ENCODE data around the gene KIAA0753. TPM values are rescaled to one million over a fixed set of nuclear protein-coding genes. Genes with fewer than 3 reads are reported as not detected.

KIAA0753 gene
- total and polyA plus RNA-seq, 2 donors from 2014 or later = 4.2 to 21.8 TPM

DNA sequence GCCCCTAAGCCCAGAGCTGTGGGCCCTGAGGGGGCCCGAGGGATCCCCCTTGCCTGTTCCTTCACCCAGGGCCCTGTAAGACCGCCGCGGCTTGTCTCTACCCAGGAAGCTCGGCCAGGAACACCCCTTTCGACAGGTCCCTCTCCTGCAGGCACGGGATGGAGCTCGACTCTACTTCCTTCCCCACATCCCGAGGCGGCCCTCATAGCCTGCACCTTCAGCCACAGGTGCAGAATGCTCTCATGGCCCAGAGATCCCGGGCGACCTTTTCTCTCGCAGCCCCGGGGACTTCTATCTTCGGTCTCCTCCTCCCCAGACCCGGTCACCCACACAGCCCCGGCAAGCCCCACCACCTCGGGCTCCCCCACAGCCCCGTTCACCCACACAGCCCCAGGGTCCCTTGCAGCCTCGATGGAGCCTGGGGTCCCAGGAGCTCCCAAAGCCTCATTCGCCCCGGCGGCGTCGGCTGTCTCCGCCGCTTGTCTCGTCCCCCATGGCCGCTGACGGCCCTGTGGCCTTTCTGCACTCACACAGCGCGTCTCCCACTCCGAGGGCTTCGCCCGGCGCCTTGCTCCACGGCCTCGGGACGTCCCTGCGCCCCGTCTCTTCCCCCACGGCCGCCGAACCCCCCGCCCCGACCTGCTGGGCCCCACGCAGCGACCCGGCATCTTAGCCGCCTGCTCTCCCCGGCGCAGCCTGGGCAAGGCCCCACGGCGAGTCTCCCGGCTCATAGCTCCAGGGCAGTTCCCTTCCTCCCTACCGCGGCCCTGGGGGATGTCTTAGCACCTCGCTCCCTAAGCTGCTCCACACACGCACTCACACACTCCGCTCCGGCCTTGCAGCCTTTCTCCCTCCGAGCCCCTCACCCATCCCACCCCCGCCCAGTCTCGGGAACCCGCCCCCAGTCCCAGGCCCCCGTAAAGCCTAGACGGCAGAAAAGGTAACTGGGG lies 650 bp downstream of the KIAA0753 start:
- peak overlapping the region in 2 of 3 donors; percentile 55 to 88 for H3K9ac ChIP-seq (ENCODE audit: low read length in 3 of 3)
- H3K9me3 ChIP-seq (ENCODE audit: control insufficient read depth in 2 of 3, insufficient read depth in 1 of 3, low read length in 3 of 3) = no peaks in the 10 kb centered on the region
- TF ChIP-seq, protein P1, sequence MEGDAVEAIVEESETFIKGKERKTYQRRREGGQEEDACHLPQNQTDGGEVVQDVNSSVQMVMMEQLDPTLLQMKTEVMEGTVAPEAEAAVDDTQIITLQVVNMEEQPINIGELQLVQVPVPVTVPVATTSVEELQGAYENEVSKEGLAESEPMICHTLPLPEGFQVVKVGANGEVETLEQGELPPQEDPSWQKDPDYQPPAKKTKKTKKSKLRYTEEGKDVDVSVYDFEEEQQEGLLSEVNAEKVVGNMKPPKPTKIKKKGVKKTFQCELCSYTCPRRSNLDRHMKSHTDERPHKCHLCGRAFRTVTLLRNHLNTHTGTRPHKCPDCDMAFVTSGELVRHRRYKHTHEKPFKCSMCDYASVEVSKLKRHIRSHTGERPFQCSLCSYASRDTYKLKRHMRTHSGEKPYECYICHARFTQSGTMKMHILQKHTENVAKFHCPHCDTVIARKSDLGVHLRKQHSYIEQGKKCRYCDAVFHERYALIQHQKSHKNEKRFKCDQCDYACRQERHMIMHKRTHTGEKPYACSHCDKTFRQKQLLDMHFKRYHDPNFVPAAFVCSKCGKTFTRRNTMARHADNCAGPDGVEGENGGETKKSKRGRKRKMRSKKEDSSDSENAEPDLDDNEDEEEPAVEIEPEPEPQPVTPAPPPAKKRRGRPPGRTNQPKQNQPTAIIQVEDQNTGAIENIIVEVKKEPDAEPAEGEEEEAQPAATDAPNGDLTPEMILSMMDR (IDR thresholded peaks at IDR 0.05; ENCODE audit: borderline replicate concordance, extremely low read depth, insufficient read depth) = no peak
- peak overlapping the region; percentile 74 to 98 (median 96) for H3K4me3 ChIP-seq (ENCODE audit: low read length in 3 of 3)
- peak in 4 of 5 donors; percentile 16 to 87 (median 44) for DNase-seq
- intact Hi-C loops (cut with DNase I) = no loop called here
- H3K27me3 ChIP-seq (ENCODE audit: control insufficient read depth, insufficient read depth, low read length) = no peaks in the 10 kb centered on the region
- FAIRE-seq = no peak
- peak overlapping the region in 1 of 2 donors; percentile 95 for H3K27ac ChIP-seq (ENCODE audit: low read depth in 2 of 2, low read length in 2 of 2)
- peaks cover 0 to 18% (median 6%) of the 10 kb centered on the region in 3 donors for H3K4me1 ChIP-seq (ENCODE audit: control insufficient read depth in 2 of 3, insufficient read depth in 2 of 3, low read depth in 1 of 3, low read length in 3 of 3)
- peaks cover 3 to 14% (median 5%) of the 10 kb centered on the region in 3 donors for H3K36me3 ChIP-seq (ENCODE audit: control insufficient read depth in 2 of 3, insufficient read depth in 3 of 3, low read length in 3 of 3)

DNA sequence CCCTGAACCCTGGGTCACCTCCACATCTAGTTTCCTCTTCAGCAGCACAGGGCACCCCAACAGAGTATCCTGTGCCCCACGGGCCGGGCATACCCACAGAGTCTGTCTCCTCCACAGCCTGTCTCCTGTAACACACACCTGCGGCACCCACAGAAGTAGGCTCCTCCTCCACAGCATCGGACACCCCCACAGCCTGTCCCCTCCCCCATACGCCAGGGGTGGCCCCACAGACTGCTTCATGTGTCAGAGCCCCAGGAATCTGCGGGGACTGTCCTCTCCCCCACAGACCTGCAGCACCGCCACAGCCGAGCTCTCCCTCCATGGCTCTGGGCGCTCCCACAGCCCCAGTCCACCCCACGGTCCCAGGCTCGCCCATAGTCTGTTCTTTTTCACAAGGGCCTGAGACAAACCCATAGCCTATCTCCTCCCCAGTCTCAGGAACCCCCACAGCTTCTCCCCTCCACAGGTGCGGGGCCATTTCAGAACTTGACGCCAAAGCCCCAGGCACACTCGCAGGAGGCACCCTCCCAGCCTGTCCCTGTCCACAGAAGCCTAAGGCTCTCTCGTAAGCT lies 1.4 kb downstream of the KIAA0753 start:
- no peak overlapping the region for H3K27ac ChIP-seq (ENCODE audit: low read depth in 2 of 2, low read length in 2 of 2)
- FAIRE-seq = no peak

DNA sequence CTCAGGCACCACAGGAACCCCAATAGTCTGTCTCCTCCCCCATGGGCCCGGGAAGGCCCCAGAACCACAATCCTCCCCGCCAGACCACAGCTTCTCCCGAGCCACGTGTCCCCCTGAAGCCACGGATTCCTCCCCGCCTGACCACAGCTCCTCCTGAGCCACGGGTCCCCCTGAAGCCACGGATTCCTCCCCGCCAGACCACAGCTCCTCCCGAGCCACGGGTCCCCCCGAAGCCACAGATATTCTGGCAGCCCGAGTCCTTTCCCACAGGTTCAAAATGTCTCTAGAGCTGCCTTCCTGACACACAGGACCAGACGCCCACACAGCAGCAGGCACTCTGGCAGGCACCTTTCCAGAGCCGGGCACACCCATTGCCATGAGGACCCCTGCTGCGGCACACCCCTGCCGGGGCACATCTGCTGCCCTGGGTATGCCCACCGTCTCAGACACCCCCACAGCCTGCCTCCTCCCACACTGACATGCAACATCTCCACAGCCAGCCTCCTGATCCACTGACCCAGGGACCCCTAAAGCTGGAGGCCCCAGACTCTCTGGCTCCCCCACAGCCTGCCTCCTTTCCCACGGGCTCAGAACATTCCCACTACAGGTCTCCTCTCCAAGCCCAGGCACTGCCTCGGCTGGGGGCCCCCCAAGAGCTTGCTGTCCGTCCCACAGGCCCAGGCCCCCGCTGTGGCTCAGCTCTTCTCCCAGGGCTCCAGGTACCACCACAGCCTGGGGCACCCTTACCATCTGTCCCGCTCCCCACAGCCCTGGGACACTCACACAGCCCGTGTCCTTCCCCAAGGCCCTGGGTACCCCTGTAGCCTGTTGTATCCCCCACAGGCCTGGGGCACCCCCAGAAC lies 2.2 kb downstream of the KIAA0753 start:
- no peak overlapping the region for H3K4me3 ChIP-seq (ENCODE audit: low read length in 3 of 3)
- H3K27me3 ChIP-seq (ENCODE audit: control insufficient read depth, insufficient read depth, low read length) = no peaks in the 10 kb centered on the region
- DNase-seq (peak in 1 of 5 donors; percentile 50), FAIRE-seq (no peak)
- TF ChIP-seq, protein P1 (IDR thresholded peaks at IDR 0.05; ENCODE audit: borderline replicate concordance, extremely low read depth, insufficient read depth) = no peak
- peaks cover 0 to 18% (median 6%) of the 10 kb centered on the region in 3 donors for H3K4me1 ChIP-seq (ENCODE audit: control insufficient read depth in 2 of 3, insufficient read depth in 2 of 3, low read depth in 1 of 3, low read length in 3 of 3)
- peaks cover 4 to 12% (median 5%) of the 10 kb centered on the region in 3 donors for H3K36me3 ChIP-seq (ENCODE audit: control insufficient read depth in 2 of 3, insufficient read depth in 3 of 3, low read length in 3 of 3)
- no peaks in the 10 kb centered on the region for H3K9me3 ChIP-seq (ENCODE audit: control insufficient read depth in 2 of 3, insufficient read depth in 1 of 3, low read length in 3 of 3)
- H3K9ac ChIP-seq (ENCODE audit: low read length in 3 of 3) = no peak overlapping the region
- intact Hi-C loops (cut with DNase I) = no loop called here
- H3K27ac ChIP-seq (ENCODE audit: low read depth in 2 of 2, low read length in 2 of 2) = no peak overlapping the region

More for the DNA sequence above, 1.4 kb downstream of the KIAA0753 start:
- H3K9ac ChIP-seq (ENCODE audit: low read length in 3 of 3) = peak overlapping the region in 1 of 3 donors; percentile 55
- TF ChIP-seq, protein P1 (IDR thresholded peaks at IDR 0.05; ENCODE audit: borderline replicate concordance, extremely low read depth, insufficient read depth) = no peak
- intact Hi-C loops (cut with DNase I) = no loop called here
- peaks cover 0 to 18% (median 6%) of the 10 kb centered on the region in 3 donors for H3K4me1 ChIP-seq (ENCODE audit: control insufficient read depth in 2 of 3, insufficient read depth in 2 of 3, low read depth in 1 of 3, low read length in 3 of 3)
- H3K36me3 ChIP-seq (ENCODE audit: control insufficient read depth in 2 of 3, insufficient read depth in 3 of 3, low read length in 3 of 3) = peaks cover 5 to 14% (median 6%) of the 10 kb centered on the region in 3 donors
- H3K27me3 ChIP-seq (ENCODE audit: control insufficient read depth, insufficient read depth, low read length) = no peaks in the 10 kb centered on the region
- DNase-seq = peak in 2 of 5 donors; percentile 16 to 72
- H3K4me3 ChIP-seq (ENCODE audit: low read length in 3 of 3) = peak overlapping the region; percentile 74 to 98 (median 96)
- H3K9me3 ChIP-seq (ENCODE audit: control insufficient read depth in 2 of 3, insufficient read depth in 1 of 3, low read length in 3 of 3) = no peaks in the 10 kb centered on the region

All from kidney (tissue), 14 donors.